Activated T-cell treated with anti-CD3 and anti-CD28 coated beads for 1 hour (primary cell): Measurements from ENCODE around the gene YOD1.
"Not testable (repeated sequence)": the region's sequence is repeated elsewhere in the genome, so short reads cannot be mapped to it uniquely, and the experiment has no call there.

ENCODE experiments used
- DNase-seq: peaks from one replicate; pipeline ENCODE4 v3.0.0-alpha.2; 2020; ENCODE audit warnings: low read depth

The YOD1 gene

DNA sequence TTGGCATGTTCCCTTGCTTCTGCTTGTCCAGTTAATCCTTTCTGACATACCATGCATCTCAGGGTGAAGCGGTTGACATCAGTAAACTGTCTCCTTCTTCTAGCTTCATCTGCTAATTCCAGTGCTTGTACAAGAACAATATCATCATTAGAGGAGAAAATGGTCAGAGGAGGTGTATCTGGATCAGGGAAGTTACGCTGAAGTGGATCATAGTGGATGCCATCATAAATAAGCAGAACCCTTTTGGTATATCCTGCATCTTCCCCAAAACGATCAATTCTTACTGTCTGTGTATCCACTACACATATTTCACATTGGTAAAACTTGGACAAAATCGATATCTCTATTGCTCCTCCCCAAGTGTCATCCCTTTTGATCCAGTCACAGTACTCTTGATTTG, 2.0 kb downstream of the YOD1 start:
- DNase-seq = no peak

DNA sequence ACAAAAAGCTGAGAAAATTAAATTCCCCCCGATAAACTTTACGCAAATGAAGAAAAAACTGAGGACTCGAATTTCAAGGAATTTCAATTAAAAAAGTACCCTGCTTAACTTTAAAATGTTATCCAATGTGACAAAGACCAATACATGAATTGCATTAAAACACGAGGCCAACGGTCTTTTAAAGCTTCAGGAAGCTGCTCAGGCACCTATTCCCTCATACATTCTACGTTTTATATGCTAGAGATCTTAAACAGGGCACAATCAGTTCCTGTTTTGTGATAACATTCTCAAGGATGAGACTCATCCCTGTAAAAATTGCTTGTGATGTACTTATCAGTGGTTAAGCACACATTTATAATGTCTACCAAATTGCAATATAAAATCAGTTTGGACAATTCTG, 3.0 kb downstream of the YOD1 start:
- DNase-seq = no peak

DNA sequence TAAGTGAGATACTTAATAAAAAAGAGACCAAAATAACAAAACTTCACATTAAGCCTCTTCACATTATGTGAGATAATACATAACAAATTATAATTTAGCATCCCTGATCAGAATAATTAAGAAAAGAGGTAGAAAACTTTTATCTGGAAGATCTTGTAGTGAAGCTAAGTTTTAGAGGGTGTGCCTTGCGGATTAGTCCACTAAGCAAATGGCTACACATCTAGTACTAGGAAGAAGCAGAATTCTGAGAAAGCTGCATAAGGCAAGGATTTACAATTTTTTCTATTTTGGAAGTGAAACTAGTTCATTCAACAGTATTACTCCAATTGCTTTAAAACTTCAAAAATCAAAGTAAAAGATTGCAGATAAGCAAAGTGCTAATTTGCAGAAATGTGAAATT, 3.5 kb downstream of the YOD1 start:
- DNase-seq = no peak

DNA sequence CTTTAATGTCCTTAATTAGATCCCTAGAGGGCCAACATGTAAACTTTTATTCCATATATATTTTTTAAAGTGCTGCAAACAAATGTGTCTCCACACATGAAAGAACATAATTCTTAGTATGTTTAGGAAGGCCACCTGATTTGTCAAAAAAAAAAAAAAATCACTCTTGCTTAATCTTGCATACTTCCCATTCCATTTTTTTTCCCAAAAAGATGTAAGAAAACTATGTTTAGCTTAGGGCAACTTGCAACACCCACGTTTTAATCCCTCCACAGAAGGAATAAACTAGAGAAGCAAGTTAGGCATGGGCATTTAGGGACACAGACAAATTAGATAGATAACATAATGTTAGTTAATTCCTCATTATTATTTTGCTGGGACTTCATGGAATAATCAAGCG, 5.6 kb downstream of the YOD1 start:
- DNase-seq = no peak

- DNase-seq = not testable (repeated sequence)
Observed at GRCh38 chr1:207041397-207041796, 9.6 kb downstream of the YOD1 start.

GRCh38 chr1:207040181-207040533, 10.9 kb downstream of the YOD1 start:
- DNase-seq = no peak

DNA sequence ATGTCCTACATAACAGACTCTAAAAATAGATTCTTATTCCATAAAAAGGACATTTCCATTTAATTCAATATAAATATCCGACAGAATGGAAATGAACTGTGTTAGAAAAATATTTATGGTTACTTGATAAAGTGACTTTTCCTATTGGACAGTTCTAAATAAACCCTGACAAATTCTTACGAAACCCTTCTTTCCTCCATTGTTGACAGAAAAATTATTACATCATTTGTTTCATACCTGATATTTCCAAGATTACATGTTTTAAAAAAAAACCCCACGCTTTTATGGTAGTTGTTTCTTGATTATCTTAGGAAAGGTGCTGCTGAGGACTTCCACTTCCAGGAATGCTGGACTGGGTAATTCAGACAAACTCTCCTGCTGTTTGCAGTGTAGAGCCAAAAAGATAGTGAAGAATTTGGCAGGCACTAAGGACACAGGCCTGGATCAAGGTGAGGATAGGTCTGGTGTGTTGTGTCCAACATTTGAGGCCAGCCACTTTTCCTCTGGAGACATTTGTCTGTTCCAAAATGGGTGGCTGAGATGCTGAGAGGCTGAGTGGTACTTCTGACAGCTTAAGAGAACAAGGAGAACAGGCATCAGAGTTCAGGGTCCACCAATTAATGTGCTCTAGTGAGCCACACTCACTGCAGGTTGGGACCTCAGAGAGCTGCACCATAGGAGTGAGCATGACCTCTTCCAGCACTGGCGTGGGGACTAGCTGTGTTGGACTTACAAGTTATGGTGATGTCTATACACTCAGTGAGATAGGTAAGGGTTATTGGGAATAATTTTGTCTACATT, 11.4 kb downstream of the YOD1 start:
- DNase-seq = no peak

DNA sequence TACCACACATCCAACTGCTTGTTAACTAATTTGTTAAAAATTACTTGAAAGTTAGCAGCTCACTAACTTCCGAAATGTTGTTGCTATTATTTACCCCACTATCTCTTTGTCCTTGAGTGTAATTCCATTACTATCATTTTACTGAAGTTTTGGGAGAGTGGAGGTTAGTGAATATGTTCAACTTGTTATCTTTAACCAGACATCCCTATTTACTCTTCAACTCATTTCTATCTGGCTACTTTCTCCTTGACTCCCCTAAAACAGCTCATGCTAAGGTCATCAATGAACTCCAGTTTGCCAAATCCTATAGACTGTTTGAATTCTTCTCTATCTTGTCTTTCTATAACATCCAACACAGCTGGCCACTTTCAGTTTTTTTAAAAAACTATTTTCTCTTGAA, 14.1 kb downstream of the YOD1 start:
- no peak for DNase-seq

GRCh38 chr1:207035877-207036551, 15.0 kb downstream of the YOD1 start:
- DNase-seq = no peak

- DNase-seq = no peak
Observed at GRCh38 chr1:207034998-207035397, 16.0 kb downstream of the YOD1 start.

- no peak for DNase-seq
Observed at GRCh38 chr1:207034208-207034607, 16.8 kb downstream of the YOD1 start.

GRCh38 chr1:207033302-207033701, 17.7 kb downstream of the YOD1 start:
- no peak for DNase-seq

- DNase-seq = no peak
Observed at GRCh38 chr1:207032528-207033017, 18.4 kb downstream of the YOD1 start, which contains the start of gene C1orf116. C1orf116 (minus strand) TSS chr1:207032756; CDS start chr1:207027598, 5,158 bp downstream.

DNA sequence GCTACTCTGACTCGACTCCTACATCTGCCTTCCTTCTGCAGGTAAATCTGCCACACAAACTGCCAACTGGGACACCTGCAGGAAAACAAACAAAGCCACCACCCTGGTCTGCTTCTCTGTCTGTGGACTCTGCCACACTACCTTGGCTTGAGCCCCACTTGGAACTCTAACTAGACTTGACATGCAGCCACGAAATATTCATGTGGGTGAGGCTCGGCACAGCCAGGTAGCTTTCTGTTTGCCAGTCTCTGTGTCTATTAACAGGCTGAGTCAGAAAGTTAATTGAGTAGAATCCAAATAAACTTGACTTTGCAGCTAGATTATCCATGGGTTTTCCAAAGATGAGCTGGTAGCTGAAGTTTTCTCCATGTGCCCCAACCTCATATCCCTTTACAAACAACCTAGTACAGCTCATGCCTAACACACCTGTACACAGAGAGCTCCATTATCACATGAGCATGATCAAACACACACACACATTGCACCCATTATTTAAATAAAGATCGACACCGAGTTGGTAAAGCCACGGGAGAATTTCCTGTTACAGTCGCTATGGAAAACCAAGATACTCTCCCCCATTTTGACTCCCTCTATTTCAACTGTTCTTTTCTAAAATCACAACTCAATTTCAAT, 19.3 kb downstream of the YOD1 start:
- DNase-seq = no peak

GRCh38 chr1:207031016-207031415, 20.0 kb downstream of the YOD1 start:
- no peak for DNase-seq

DNA sequence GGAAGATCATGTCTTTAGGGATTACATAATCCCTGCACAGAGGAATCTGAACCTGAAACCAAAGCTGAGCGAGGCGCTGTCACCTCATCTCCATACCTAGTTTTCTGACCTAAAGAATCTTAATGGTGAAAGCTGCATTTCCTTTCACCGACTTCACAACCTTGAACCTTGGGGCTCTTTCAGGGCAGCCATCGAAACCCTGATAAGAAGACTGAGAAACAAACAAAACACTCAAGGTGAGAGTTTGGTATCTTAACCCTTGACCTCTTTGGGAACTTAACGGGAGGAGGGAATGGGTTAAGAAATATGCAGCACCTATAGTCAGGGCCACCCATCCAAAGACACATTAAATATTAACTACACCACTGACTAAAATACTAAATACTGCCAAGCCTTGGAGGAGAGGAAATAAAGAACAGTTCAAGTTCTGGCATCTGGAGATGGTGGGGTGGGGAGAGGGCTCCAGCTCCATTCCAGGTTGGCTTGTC, 20.4 kb downstream of the YOD1 start:
- no peak for DNase-seq

DNA sequence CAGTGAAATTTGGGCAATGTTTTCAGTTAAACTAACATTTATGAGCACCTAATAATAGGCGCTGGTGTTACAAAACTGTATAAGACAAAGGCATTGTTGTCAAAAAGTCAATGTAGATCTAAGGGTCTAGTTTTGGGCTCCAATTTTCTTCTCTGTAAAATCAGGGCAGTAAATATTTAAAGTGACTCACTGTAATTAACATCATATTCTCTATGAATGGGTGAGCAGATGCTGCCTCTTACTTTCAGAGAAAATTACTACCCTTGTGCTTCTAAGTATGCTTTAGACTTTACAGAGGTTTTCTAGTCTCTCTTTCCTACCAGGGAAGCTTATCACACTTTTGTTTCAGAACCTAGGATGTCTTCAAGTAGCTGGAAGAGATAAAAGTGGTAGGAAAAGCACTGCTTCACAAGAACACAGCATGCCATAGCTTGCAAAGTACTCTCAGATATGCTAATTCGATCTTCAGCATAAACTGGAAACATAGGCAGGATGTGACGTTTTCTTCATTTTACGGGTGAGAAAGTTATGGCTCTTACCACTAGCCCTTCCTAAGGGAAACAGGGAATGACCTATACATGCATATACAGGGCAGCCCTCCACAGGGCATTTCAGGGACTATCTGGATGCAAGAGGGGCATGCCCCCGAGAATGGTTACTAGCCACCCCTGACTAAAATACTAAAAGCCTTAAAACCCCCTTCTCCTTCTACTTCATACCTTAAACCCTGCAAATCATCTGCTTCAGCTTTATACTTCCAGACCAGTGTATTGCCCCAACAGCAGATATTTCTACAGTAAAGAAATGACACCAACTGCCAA, 21.1 kb downstream of the YOD1 start:
- DNase-seq = no peak

GRCh38 chr1:207028884-207029650, 21.9 kb downstream of the YOD1 start:
- DNase-seq = no peak

- no peak for DNase-seq
Observed at GRCh38 chr1:207027921-207028320, 23.1 kb downstream of the YOD1 start.

DNA sequence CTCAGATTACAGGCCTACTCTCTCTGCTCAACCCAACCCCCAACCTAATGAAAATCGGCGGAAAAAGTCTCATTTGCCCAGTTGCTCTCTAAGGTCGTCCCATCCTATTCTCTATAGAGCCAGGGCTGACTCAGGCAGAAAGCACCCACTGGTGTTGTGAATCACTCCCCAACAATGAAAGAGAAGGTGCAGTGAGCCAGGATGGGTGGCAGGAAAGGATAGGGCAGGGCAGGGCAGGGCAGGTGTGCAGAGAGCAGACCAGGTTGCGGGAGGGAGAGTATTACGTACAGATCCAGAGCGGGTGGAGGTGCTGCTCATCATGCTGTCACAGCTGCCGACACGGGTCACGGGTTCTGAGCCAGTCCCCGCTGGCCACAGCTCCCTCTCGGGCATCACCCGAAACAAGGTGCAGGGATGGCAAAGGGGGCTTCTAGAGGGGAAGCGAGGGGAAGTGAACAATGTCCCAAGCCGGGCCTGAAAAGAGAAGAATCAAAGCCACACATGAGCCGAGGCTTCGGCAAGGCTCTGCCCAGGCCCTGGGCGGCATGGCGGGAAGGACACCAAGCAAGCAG, 23.7 kb downstream of the YOD1 start:
- no peak for DNase-seq

DNA sequence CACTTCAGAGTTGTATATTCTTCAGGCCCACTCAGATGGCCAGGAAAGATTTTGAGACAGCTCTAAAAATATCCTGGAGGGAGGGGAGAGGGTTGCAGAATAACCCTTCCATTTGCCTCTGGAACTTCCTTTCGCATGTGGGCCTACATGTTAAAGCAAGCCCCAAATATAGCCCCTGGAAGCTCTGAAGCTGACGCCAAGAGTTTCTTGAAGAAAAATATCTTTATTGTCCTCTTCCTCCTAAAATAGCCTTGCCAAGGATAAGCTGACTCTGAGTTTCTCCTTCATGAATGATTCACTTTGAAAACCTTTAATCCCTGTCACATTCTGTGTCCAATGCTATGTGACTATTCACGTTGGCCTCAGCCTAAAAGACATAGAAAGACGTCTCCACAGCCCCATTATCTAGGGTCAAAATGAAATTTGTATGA, 24.9 kb downstream of the YOD1 start:
- DNase-seq = no peak
